Inflammatory macrophage treated with lipopolysaccharide for 1 hour (primary cell): ENCODE results near the gene NR5A1.
A peak's percentile ranks its signal among the peaks of the same experiment; 100 is the strongest.

Source experiments
- DNase-seq, 2 donors: peaks; one replicate each; pipeline ENCODE4 v3.0.0-alpha.2; 2020 to 2022

NR5A1 gene

GRCh38 chr9:124479947-124480620 lies 27.1 kb downstream of the NR5A1 start:
- DNase-seq = no peak

DNA sequence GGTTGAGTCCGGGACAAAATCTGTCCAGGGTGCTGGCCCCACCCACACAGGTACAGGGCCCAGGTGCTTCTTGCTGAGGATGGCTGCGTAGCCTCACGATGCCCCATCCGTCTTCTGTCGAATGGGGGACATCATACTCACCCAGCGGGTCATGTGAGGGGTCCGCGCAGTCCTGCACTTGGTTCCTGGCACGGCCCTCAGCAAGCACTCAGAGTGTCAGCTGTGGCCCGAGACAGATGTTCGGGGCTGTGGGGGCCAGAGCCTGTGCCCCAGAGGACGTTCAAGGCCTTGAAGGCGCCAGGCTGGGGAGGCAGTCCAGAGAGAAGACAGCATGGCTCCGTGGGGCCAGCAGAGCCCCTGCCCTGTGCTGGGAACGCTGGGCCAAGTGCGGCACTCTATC lies 27.8 kb downstream of the NR5A1 start:
- no peak for DNase-seq

DNA sequence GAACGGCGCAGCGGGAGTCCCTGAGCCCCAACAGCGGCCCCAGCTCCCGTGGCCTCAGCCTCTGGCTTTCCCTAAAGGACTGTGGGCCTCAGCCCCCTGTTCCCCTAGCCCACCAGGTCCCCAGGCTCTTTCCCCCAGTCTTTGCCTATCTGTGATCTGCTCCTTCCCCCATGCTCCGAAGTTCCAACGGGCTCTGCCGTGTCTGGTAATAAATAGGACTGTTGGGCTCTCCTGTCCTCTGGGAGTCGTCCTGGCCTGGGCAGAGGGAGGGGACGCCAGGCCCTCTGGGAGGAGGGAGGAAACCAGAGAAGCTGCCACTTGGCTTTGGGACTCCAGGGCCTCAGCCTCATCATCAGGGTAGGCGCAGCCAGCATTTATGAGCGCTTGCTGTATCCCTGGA lies 28.8 kb downstream of the NR5A1 start:
- DNase-seq = no peak

GRCh38 chr9:124477648-124478285 lies 29.4 kb downstream of the NR5A1 start:
- DNase-seq = no peak

- DNase-seq = peak in 1 of 2 donors; percentile 10
These were observed 30.0 kb downstream of the NR5A1 start for GRCh38 chr9:124477211-124477647.

- peak in 1 of 2 donors; percentile 37 for DNase-seq
These were observed 31.1 kb downstream of the NR5A1 start for GRCh38 chr9:124475868-124476690.

DNA sequence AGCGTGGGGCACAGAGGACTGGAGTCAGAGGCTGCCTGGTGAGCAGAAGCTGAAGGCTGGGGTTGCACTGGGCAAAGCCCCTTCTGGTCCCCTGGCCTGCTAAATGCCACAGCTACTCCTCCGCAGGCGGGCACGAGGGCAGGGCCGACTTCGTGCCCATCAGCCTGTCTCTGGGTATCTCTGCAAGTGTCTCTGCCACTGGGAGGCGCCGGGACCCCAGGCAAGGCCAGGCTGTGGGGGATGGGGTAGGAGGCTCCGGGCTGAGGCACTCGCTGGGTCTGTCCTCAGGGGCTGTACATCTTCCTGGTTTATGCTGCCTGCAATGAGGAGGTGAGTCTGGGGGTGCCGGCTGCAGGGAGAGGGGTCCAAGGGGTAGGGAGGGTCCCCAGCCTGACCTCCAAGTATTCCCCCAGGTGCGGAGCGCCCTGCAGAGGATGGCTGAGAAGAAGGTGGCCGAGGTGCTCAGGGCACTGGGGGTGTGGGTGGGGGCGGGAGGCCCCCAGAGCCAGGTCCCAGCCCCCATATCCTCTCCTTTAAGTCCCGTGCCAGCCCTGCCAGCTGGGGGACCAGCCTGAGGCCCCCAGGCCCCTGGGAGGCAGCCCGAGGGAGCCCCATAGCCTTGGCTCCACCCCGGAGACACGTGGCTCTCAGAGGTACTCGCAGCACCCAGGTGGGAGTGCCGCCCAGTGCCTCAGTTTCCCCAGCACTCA lies 31.9 kb downstream of the NR5A1 start:
- DNase-seq = no peak

DNA sequence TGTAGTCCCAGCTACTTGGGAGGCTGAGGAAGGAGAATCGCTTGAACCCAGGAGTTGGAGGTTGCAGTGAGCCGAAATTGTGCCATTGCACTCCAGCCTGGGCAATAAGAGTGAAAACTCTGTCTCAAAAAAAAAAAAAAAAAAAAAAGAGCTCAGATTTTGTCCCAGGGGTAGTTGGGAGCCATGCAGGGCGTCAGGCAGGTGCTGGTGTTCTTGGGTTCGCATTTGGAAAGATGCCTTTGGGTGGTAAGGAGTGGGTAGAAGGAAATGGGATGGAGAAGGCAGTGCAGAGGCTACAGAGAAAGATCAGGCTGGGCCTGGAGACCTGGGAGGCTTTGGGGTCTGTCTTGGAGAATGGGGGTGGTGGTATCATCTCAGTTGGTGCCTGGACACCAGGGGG lies 33.0 kb downstream of the NR5A1 start:
- no peak for DNase-seq

- DNase-seq = no peak
These were observed 33.9 kb downstream of the NR5A1 start for GRCh38 chr9:124473310-124473709.

- DNase-seq = no peak
These were observed 34.4 kb downstream of the NR5A1 start for GRCh38 chr9:124472770-124473169.

GRCh38 chr9:124471761-124472160 lies 35.4 kb downstream of the NR5A1 start:
- no peak for DNase-seq

GRCh38 chr9:124470726-124471125 lies 36.5 kb downstream of the NR5A1 start:
- DNase-seq = no peak

DNA sequence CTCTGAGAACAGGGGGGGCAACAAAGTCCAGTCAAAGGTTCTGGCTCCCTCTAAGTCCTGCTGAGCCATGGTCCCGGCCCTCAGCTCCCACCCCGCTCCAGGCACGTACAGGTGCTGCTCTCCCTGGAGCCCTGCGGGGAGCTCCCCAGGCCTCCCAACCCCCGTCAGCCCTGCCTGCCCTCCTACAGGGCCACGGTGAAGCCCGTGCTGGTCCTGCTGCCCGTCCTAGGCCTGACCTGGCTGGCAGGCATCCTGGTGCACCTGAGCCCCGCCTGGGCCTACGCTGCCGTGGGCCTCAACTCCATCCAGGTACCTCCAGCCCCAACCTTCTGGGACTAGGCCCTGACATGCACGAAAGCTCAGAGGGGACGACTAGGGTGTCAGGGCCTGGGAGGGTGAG lies 36.9 kb downstream of the NR5A1 start:
- DNase-seq = no peak

- DNase-seq = no peak
These were observed 38.0 kb downstream of the NR5A1 start for GRCh38 chr9:124469011-124469832.

DNA sequence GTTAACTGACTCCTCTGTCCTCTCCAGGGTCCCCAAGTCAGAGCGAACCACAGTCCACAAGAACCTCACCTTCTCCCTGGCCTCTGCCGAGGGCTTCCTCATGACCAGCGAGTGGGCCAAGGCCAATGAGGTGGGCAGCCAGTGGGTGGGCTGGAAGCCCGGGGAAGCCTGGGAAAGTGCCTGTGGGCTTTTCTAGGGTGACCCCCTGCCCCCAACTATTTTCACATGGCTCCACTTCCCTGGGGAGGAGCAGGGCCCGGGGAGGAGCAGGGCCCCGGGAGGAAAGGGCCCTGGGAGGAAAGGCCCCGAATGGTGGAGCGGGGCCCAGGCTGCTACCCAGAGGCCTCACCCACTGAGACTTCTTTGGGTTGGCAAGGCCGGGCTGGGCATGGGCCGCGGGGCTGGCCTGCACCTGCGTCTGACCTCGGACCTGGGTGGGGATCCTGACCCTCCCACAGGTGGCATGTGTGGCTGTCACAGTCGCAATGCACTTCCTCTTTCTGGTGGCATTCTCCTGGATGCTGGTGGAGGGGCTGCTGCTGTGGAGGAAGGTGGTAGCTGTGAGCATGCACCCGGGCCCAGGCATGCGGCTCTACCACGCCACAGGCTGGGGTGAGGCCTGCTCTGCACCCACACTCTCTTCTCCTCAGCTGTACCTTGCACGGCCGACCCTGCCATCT lies 39.0 kb downstream of the NR5A1 start:
- no peak for DNase-seq

DNA sequence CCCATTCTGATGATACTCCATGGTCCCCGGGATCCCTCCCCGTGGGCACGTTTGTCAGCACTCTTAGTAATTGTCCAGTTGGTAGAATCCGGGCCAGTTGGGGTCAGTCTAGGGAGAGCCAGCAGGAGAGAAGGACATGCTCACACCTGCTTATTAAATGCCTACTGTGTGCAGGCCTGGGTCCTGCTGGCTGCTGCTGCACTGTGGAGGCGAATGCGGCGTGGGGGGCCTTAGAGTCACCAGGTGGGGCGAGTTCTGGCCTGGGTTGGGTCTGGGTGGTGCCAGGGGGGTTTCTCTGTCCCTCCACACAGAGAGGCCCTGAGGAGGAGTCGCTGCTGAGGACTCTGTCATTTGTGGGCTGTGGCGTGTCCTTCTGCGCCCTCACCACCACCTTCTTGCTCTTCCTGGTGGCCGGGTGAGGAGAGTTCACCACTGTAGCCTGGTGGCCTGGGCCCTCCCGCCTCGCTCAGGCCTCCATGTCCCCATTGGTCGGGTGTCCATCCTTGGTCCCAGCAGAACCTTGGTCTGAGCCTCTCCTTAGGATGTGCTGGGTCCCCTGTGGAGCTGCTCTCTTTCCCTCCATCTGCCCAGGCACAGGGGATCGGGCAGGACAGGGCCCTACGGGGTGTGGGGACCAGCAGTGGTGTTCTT lies 39.7 kb downstream of the NR5A1 start:
- no peak for DNase-seq

DNA sequence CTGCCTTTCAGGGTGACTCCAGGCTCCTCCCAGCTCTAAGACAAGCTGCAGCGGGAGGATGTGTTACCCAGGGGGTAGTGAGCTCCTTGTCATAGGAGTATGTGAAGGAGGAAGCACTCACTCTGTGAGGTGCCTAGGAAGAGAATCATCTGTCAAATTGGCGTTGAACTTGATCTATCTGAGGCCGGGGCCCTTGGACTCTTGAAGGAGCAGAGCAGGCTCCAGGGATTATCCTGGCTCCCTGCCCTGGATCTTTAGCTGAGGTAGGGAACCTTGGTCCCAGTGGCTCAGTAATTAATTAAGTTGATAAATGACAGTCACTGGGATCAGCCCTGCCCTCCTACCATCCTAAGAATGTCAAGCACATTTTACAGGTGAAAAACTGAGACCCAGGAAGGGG lies 41.5 kb downstream of the NR5A1 start:
- no peak for DNase-seq

DNA sequence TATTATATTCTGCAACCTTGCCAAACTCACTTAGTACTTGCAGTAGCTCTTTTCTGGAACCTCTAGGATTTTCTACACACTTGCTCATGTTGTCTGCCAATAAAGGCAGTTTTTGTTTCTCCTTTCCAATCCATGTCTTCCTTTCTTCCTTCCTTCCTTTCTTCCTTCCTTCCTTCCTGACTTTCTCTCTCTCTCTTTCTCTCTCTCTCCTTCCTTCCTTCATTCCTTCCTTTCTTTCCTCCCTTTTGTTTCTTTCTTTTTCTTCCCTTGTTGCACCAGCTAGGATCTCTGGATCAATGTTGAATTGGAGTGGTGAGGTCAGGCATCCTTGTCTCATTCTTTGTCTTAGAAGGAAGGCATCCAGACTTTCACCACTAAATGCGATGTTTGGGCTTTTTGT lies 44.5 kb downstream of the NR5A1 start:
- no peak for DNase-seq

- no peak for DNase-seq
These were observed 48.8 kb downstream of the NR5A1 start for GRCh38 chr9:124458441-124458840.

GRCh38 chr9:124457887-124458431 lies 49.2 kb downstream of the NR5A1 start:
- no peak for DNase-seq
